K562 (cell line): Measurements from ENCODE around the gene KRTAP3-2. TPM values are rescaled to one million over a fixed set of nuclear protein-coding genes. Genes with fewer than 3 reads are reported as not detected.

Experiments used
- ATAC-seq: fragments of 200-7000 bp; cut with Tn5 transposase; 3 replicates; pipeline ENCODE4 v1.9.1; 2020; ENCODE audit warnings: moderate library complexity
- BruUV-seq: library from RNA; stranded (reverse); fragments of 400-500 nt; replicated peaks from 2 replicates; lab custom pipeline; 2021; lab: Mats Ljungman, UMichigan
- CTCF ChIA-PET: fragments of 300-600 bp; formaldehyde crosslinking; extraction: SDS; loops from one replicate; lab custom pipeline; 2021; ENCODE audit warnings: low intra/inter-chr PET ratio; lab: Yijun Ruan, JAX
- POLR2A ChIA-PET: fragments of 300-600, 350-650 bp; sonication (Branson Sonifier 250); formaldehyde crosslinking; extraction: SDS; loops from one replicate; lab custom pipeline; 2021; ENCODE audit warnings: antibody characterized with exemption, inconsistent platforms; lab: Yijun Ruan, JAX
- DNase-seq, 4 experiments: peaks; one replicate each; pipeline versions ENCODE4 v3.0.0 to v3.0.0-alpha.2; 2011 to 2018; ENCODE audit warnings: low spot score in 3 of 4, mixed read lengths in 3 of 4; ENCODE audit errors: extremely low read depth in 1 of 4
- FAIRE-seq: peaks from 2 replicates; lab custom pipeline; 2011; peaks lifted over from hg19 to GRCh38; lab: Jason Lieb, UNC
- H2AFZ ChIP-seq: 2 replicates; pipeline ENCODE4 v1.6.0; 2011; ENCODE audit warnings: low read depth, low read length, control low read depth, inconsistent platforms
- H3K27ac ChIP-seq: fragments of 200-600 bp; 3 replicates; pipeline ENCODE4 v1.8.0; 2011; ENCODE audit warnings: low read depth, mild to moderate bottlenecking, control low read depth, inconsistent platforms, low read length, moderate library complexity, mixed read lengths; ENCODE audit errors: extremely low read depth
- H3K27me3 ChIP-seq, 2 experiments: fragments of 300-600 bp in 1 of 2; 2 replicates in 1 of 2; 3 replicates in 1 of 2; pipeline versions ENCODE4 v1.6.0 to v1.8.0; 2011; ENCODE audit warnings: inconsistent platforms in 2 of 2, low read length in 2 of 2, mild to moderate bottlenecking in 1 of 2, mixed read lengths in 1 of 2, moderate library complexity in 1 of 2; ENCODE audit not compliant: control insufficient read depth in 2 of 2, insufficient read depth in 2 of 2
- H3K36me3 ChIP-seq: fragments of 300-600 bp; 3 replicates; pipeline ENCODE4 v1.8.0; 2011; ENCODE audit warnings: mild to moderate bottlenecking, low read length, inconsistent platforms; ENCODE audit not compliant: control insufficient read depth, insufficient read depth
- H3K4me1 ChIP-seq, 2 experiments: fragments of 200-600 bp in 1 of 2; replicated peaks in 1 of 2; 2 replicates in 1 of 2; 3 replicates in 1 of 2; pipeline versions ENCODE4 v1.5.1 to v1.8.0; 2011; ENCODE audit warnings: inconsistent platforms in 2 of 2, low read length in 2 of 2, mild to moderate bottlenecking in 1 of 2, mixed read lengths in 1 of 2, moderate library complexity in 1 of 2; ENCODE audit not compliant: control insufficient read depth in 2 of 2, insufficient read depth in 2 of 2
- H3K4me2 ChIP-seq: 2 replicates; pipeline ENCODE4 v1.6.1; 2011; ENCODE audit warnings: low read length, control low read depth, inconsistent platforms, mixed read lengths; ENCODE audit not compliant: insufficient read depth
- H3K4me3 ChIP-seq: fragments of 200-600 bp; sonication (generic), shearing (Covaris generic); 2 replicates; pipeline ENCODE4 v1.5.1; 2016; ENCODE audit warnings: control low read depth, inconsistent platforms
- H3K79me2 ChIP-seq: fragments of 200-600 bp; 3 replicates; pipeline ENCODE4 v1.8.0; 2011; ENCODE audit warnings: low read length, inconsistent platforms; ENCODE audit not compliant: control insufficient read depth, insufficient read depth
- H3K9ac ChIP-seq, 2 experiments: 2 replicates each; pipeline versions ENCODE4 v1.6.0 to v1.6.1; 2011; ENCODE audit warnings: low read depth in 2 of 2, low read length in 2 of 2, control low read depth in 1 of 2, inconsistent platforms in 1 of 2, mild to moderate bottlenecking in 1 of 2, mixed read lengths in 1 of 2; ENCODE audit not compliant: insufficient read depth in 1 of 2
- H3K9me1 ChIP-seq: one replicate; pipeline ENCODE4 v1.6.0; 2011; ENCODE audit warnings: inconsistent platforms, mild to moderate bottlenecking, low read length, moderate library complexity; ENCODE audit not compliant: control insufficient read depth, insufficient read depth
- H3K9me3 ChIP-seq: replicated peaks from 2 replicates; pipeline ENCODE4 v1.5.1; 2011; ENCODE audit warnings: low read depth, low read length, inconsistent platforms; ENCODE audit not compliant: control insufficient read depth, insufficient read depth
- H4K20me1 ChIP-seq: replicated peaks from 2 replicates; pipeline ENCODE4 v1.6.1; 2011; ENCODE audit warnings: low read length, inconsistent platforms, mixed read lengths; ENCODE audit not compliant: control insufficient read depth, insufficient read depth
- AFF1 ChIP-seq, 2 experiments: fragments of 450-650 bp; IDR thresholded peaks; 2 replicates each; pipeline ENCODE4 v1.6.1; 2018; ENCODE audit warnings: mild to moderate bottlenecking in 2 of 2, low read depth in 1 of 2; ENCODE audit not compliant: partially characterized antibody in 2 of 2
- WGBS: fragments of 100-300 bp; shearing (Covaris generic); methylation state at CpG from one replicate; pipeline ENCODE4 v1.1.6; 2016; ENCODE audit warnings: low coverage, mixed read lengths; ENCODE audit not compliant: insufficient coverage; ENCODE audit errors: missing lambda C conversion rate; 5-methylcytosine and 5-hydroxymethylcytosine counted together
- in situ Hi-C: fragments of 300-500 bp; cut with MboI; formaldehyde crosslinking; loops from 4 replicates; pipeline ENCODE4 v1.15.0; 2018; ENCODE audit warnings: inconsistent platforms, mixed read lengths
- intact Hi-C: fragments of 100-400 bp; cut with micrococcal nuclease; formaldehyde crosslinking; loops from 2 replicates; pipeline ENCODE4 v1.14.2; 2022
- polyA plus RNA-seq, 8 experiments: library from polyadenylated mRNA; depleted of rRNA in 4 of 8; stranded (reverse) in 5 of 8; unstranded in 3 of 8; fragments of >200 nt; fragmentation: Nextera tagmentation in 2 of 8; fragmentation: Illumina TruSeq in 1 of 8; extraction: Ambion mirVana in 2 of 8; extraction: Trizol in 1 of 8; gene quantifications; 2 replicates each; pipeline versions ENCODE4 v1.2.1 to v1.2.3, GENCODE V29; 2011 to 2014; ENCODE audit warnings: inconsistent platforms in 1 of 8, missing spikeins in 1 of 8
- total RNA-seq, 7 experiments: library from RNA; depleted of rRNA in 6 of 7; stranded (reverse); fragments of >200 nt in 6 of 7; fragmentation: Illumina TruSeq in 2 of 7; extraction: Trizol in 2 of 7; gene quantifications; 2 replicates each; pipeline versions ENCODE4 v1.2.1 to v1.2.3, GENCODE V29; 2011 to 2021; ENCODE audit warnings: low replicate concordance in 1 of 7

Gene KRTAP3-2
- total and polyA plus RNA-seq, 9 of the 15 experiments (the other 6 are each of a cell fraction or from before 2014, with no cell fraction given): not detected

- in situ Hi-C loops (no loop called here), intact Hi-C loops (no loop called here)
- ChIA-PET CTCF (no interaction called here), POLR2A (no interaction called here)
- WGBS: 0% methylated on average over 8 of the region's 9 CpGs
- DNase-seq: no peak
- H3K27ac ChIP-seq: no peak within 1 kb of the TSS
- BruUV-seq: no TSS peak
- H2AFZ ChIP-seq: no peak within 1 kb of the TSS
- TF ChIP-seq AFF1 (IDR thresholded peaks at IDR 0.05; ENCODE audit: low read depth in 1 of 2, partially characterized antibody in 2 of 2): no peak
- no peaks in the 10 kb centered on the region for H3K9me3 ChIP-seq
- FAIRE-seq: no peak
- no peak within 1 kb of the TSS for H3K9ac ChIP-seq
- no peaks in the 10 kb centered on the region for H3K9me1 ChIP-seq
- H4K20me1 ChIP-seq: no peaks in the 10 kb centered on the region
- no peaks in the 10 kb centered on the region for H3K79me2 ChIP-seq
- H3K27me3 ChIP-seq: peaks cover 0 to 15% of the 10 kb centered on the region in 2 experiments; a peak in 2 of 5 replicates
- no peak within 1 kb of the TSS for H3K4me3 ChIP-seq
- no peaks in the 10 kb centered on the region for H3K36me3 ChIP-seq
- peaks cover 0 to 4% of the 10 kb centered on the region in 2 experiments; a peak in 1 of 5 replicates for H3K4me1 ChIP-seq
- no peak for ATAC-seq
- H3K4me2 ChIP-seq: no peak within 1 kb of the TSS
Observed at GRCh38 chr17:41026715-41027471, 27.2 kb upstream of the KRTAP3-2 start, which contains the start of gene KRTAP1-5. Gene KRTAP1-5, minus strand, starts transcription at chr17:41027208. Its CDS starts 53 bp downstream, at chr17:41027155.
